NCI-H128 (cell line): Measurements from ENCODE around the gene BBS9.
"Not testable (repeated sequence)": the region's sequence is repeated elsewhere in the genome, so short reads cannot be mapped to it uniquely, and the experiment has no call there.

Experiments used
- DNase-seq: peaks from one replicate; lab custom pipeline; 2025; ENCODE audit not compliant: unreplicated experiment; lab: John Stamatoyannopoulos, UW

Gene BBS9

DNA sequence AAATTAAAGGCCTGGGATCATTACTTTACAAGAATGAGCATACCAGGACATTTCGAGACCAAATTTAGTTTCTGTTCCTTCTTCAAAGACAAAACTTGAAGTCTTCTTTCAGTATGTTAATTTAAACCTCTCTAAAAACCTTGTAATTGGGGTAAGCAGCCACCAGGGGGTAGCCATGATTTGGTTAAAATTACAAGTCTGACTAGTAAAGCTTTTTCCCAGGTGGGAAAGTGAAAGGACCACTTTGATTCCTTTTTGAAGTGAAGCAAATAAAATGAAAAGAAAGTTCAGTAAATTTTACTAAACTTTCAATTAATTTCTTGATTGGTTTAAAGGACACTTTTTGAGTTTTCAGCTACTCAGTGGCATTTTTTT lies 294.3 kb downstream of the BBS9 start:
- DNase-seq: no peak

DNA sequence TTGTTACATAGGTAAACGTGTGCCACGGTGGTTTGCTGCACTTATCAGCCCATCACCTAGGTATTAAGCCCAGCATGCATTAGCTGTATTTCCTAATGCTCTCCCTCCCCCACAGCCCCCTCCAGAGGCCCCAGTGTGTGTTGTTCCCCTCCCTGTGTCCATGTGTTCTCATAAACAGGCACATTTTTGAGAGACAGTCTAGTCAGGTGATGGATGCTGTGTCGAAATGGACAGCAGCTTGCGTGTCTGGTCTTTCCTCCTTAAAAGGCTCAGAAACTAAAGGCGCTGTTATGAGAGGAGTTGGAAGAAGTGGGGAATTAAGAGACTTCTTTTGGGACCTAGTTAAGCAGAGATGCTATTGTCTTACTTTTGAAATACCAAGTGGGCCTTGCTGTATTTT lies 296.0 kb downstream of the BBS9 start:
- no peak for DNase-seq

DNA sequence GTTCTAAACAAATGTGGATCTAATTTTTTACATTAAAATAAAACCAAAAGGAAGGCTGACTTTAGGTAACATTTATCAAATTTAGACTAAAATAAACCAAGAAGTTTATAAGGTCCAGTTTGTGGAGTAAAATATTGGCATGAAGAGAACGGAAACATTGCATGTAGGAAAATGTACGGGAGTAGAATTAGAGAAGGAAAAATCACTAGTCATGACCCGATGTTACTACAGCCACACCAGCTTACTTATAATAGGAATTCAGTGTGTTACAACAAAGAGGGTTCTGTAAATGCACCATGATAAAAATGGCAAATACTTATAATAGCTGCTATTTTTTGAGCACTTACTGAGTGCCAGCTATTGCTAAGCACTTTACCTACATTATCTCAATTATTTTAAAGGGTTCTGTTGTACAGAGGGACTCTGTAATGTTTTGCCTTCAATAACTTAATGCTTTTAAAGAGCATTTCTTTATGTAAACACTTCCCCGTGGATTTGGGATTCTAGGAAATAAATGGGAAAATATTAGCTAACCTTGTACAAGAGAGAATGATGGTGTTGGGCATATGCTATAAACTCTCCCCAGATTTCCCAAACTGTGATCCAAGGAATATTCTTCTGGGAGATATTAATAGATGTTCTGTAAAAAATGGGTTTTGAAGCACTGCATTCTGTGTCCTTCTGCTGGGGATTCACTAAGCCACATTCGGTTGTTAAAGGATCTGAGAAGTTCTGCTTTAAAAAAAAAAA lies 296.7 kb downstream of the BBS9 start:
- DNase-seq: no peak

DNA sequence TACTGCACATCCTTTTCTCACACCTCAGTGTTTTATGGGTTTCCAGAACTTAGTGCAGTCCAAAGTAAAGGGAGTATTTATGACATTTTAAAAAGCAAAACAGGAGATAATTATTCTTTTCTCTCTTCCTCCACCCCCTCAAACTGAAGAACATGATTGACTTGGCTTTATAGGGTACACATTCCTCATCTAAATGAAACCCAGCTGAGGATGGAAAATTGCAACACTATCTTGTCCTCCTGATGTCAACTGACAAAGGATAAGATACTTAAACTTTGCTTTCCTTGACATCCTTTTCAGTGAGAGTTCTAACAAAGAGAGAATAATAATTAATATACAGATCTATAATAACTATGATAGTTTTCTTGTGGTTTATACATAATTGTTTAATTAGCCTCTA lies 299.1 kb downstream of the BBS9 start:
- no peak for DNase-seq

DNA sequence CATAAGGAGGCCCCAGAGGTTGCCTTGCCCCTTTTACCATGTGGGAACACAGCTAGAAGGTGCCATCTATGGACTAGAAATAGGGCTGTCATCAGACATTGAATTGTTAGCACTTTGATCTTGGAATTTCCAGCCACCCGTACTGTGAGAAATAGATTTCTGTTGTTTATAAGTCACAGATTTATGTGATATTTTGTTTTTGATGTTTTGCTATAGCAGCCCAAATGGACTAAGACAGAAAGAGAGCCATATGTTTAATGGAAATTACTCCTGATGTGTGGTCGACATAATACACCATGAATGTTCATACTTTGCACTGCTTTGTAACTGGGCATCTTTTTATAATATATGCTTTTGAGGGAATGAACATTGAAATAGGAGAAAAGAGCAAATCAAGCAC lies 302.2 kb downstream of the BBS9 start:
- DNase-seq: no peak

DNA sequence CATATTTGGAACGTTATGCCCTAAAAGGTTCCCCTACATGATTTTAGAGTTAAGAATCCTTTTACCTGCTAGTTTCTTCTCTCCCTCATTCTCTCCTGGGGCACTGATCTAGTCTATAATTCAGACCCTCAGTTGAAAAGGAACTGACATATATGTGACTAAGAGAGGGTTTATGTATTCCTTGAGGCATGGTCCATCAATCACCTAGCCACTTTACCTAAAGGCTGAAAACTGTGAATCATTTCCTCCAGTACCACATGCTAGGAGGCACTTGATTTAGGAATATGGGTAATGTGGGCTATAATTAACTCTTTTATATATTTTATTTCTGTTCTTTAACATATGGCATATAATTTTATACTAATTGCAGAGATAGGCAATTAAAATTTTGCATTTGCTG lies 303.5 kb downstream of the BBS9 start:
- no peak for DNase-seq

DNA sequence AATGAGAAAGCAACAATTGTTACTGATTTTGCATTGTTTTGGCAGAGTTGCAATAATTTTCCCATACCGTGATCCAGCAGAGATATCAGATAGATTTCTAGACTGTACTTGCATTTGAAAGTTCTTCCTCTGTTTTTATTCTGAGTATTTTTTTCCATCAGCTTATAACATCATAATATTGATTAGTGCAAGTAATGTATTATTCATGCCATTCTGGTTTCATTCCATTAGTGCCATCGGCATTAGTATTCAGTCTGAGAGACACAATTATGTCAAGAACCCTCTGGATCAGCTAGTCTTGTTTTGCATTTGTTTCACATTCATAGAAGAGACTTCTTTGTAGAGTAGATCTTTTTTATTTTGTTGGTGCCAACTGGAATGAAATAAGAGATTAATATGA lies 304.0 kb downstream of the BBS9 start:
- DNase-seq: no peak

DNA sequence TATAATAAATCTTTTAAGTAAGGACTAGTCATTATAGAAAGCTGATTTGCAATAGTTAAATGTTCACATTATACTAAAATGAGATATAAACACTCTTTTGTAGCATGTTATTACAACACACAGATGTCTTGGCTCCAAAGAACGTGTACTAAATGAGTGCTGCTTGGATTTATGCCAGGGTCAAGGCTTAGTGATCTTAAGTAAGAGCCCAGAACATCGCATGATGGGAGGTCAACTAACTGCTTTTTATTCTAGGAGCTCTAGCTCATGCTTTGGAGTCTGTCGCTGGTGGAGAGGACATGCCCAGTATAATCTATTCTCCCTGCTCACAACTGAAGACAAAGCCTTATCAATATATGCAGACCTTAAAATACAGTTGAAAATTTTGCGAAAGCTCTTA lies 315.1 kb downstream of the BBS9 start:
- no peak for DNase-seq

DNA sequence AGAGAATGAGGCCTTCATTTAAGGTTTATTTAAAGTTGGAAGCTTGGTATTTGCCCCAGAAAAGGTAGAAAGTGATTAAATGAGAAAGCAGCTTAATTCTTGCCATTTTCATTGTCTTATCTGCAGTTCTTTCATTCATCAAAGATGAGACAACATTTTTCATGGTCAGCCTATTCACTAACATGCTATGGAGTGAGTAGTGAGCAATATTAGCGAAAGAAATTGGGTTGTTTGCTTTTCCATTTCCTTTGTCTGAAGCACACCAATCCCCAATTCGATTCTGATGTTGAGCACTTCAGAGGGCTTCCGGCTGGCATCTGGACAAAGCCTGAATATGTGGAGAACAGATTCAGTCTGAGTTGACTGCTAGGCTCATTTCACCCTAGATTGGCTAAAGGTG lies 317.2 kb downstream of the BBS9 start:
- peak; percentile 21 for DNase-seq

DNA sequence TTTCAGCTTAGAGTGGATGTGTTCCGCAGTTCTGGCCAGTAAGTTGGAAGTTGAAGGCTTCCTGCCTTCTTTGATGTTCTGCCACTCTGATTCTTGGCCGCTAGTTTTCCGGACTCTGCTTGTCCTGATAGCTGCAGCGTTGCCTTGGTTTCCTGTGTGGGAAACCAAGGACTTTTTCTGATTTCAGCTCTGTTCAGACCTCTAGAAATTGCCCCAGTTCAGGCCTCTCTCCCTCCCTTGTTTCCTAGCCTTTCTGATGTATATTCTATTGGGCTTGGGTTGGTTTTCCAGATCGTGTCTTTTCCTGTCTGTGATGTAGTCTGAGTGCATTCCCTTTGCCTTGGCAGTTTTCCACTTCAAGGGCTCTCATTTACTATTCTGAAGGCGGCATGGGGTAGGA lies 318.7 kb downstream of the BBS9 start:
- no peak for DNase-seq

DNA sequence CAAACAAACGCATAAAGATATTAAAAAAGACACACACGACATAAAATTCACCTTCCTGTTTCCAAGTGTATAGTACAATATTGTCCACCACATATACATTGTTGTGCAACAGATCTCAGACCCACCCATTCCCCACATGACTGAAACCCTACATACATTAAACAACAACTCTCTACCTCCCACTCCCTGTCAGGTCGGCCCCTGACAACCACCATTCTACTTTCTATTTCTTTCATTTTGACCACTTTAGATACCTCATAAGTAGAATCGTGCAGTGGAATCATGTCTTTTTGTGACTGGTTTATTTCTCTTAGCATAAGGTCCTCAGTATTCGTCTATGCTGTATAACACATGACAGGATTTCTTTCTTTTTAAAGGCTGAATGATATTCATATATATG lies 320.5 kb downstream of the BBS9 start:
- DNase-seq: no peak

DNA sequence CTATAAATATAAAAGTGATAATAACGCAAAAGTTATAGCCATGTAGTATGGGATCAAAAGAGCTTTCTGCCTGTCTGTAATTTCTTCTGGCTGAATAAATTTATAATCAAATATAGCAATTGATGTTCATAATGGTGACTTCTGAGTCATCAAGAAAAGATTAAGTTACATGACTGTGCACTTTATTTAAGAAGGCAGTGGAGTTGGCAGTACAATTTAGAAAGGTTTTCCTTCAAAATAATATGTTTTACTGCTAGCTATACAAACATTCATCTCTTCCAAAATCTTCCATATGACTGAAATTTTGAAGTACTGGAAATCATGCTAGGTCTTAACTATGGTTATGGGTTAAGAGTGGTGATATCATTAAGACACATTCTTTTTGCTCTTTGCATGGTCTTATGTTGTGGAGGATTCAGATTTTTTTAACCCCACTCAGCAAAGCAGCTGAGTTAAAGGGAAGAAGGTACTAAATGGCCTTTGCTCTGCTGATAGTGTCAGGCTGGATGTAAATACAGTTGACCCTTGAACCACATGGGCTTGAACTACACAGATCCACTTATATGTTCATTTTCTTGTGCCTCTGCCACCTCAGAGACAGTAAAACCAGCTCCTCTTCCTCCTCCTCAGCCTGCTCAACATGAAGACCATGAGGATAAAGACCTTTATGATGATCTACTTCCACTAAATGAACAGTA lies 323.6 kb downstream of the BBS9 start:
- no peak for DNase-seq

DNA sequence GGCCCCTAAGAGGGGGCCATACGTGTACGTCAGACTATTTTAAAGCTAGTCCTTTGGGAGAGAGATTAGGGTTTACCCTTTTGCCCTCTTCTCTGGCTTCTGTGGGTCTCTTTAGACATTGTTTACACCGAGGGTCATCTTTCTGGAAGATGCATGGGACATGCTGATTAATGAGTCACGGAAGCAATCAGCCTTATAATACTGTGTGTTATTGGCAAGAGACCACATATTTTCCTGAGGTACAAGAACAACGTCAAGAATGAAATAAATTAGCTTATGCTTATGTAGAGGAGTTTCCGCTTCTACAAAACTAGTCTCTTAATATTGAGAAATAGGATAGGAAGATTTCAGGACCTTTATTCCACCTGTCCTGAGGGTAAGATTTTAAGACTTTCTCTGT lies 327.7 kb downstream of the BBS9 start:
- DNase-seq: no peak

DNA sequence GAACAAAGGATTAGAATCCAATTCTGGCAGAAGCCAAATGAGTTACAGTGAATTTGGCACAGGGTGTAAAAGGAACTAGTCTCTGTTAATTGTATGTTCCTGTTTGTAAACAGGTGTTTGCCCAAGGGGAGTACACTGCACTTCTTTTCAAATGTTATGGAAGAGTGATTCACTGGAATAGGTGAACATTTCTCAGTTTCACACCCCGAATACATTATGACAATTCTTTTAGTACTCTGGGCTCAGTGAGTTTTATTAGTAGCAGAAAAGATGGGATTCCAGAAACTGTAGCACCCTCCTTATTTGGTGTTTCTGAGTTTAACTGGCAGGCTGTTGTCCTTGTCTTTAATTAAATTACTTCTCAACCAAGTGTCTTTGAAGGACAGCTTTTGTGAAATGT lies 329.2 kb downstream of the BBS9 start:
- DNase-seq: no peak

DNA sequence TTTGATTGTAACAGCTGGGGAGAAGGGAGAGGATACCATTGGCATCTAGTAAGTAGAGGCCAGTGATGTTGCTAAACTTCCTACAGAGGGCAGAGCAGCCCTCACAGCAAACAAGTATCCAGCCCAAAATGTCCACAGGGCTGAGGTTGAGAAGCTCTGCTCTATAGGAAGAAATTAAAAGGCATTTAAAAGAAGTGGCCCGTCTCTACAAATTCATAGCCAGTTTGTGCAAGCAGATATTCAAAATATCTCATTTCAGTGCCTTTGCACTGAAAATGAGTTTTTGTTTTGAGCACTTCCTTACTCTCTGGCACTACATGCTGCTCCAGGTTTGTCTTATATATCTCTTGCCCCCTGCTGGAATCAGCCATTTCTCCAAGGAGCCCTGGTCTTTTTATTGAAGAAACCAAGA lies 330.0 kb downstream of the BBS9 start:
- DNase-seq: no peak

DNA sequence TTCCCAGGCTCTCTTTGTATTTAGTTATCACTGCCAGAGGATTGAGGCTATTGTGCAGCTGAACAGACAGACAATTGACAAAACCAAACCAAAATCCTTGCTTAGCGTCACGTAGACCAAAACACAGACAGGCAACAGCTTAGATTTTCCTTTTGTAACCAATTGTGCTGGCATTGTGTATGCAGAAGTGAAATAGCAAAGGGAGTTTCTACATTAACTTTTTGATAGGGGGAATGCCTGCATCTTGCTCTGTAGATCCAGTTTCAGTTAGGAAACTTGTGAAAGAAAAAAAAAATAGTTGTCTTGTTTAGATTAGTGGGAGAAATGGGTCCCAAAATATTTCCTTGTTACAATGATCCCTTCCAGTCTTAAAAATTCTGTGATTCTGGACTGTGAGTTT lies 333.8 kb downstream of the BBS9 start:
- DNase-seq: no peak

DNA sequence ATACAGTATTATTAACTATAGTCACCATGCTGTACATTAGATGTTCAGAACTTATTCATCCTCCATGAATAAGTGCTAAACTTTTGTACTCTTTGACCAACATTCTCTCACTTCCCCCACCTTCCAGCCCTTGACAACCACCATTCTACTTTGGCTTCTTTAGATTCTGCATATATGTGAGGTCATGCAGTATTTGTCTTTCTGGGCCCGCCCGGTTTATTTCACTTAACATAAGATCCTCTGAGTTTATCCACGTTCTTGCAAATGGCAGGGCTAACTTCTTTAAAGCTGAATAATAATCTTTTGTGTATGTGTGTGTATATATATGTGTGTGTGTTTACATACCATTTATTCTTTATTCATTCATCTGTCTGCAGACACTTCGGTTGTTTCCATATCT lies 336.8 kb downstream of the BBS9 start:
- no peak for DNase-seq

DNA sequence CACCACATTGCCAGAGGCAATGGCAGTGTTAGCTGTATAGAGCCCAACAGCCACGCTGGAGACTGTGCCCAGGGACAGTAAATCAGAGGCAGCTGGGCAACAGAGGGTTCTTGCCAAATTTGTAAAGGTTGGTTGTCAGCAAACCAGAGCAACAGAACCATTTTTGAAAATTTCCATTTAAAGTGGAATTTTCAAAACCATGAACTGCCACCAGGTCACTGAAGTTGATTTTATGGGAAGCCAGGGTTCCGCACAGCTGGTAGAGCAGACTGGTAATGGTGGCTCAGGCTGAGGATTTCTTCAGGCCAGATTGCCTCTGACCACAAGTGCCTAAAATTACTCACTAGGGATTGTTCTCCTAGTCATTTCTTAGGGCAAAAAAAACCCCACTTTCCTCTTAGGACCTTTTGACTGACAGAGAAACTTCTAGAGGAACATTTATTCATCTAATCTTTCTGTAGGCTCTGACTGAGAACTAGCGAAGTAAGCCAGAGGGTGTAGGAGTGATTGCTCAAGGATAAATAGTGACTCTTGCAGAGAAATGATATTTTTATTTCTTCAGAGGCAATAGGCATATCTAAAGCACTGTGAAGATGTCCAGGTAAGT lies 342.4 kb downstream of the BBS9 start:
- no peak for DNase-seq

DNA sequence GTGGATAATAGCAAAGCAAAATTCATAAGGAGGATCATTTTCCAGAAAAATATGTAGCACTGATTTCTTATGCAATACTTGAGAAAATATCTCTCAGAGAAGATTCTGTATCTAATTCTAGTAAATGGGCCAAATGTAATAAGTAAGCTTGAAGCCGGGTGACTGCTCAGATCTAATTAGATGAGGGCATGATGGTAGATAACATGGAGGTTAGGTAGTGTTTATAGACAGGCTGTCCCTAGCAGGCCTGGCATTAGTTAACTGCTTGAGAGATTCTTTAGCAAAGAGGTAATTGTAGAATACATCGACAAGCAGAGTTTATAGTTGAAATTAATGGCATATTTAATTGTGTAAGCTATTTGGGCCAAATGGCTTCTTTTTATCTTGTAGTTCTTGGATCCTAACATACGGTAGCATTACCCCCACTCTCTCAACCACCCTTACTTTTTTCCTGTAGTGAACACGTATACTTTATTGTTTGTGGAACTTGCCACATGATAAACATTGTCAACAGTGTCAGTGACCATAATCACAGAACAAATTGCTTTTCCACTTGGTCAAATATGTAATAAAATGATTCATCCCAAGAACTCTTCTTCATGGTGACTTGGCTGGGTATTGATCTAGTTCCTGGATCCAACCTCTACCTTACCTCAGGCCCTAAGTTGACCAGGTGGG lies 343.1 kb downstream of the BBS9 start:
- DNase-seq: no peak

DNA sequence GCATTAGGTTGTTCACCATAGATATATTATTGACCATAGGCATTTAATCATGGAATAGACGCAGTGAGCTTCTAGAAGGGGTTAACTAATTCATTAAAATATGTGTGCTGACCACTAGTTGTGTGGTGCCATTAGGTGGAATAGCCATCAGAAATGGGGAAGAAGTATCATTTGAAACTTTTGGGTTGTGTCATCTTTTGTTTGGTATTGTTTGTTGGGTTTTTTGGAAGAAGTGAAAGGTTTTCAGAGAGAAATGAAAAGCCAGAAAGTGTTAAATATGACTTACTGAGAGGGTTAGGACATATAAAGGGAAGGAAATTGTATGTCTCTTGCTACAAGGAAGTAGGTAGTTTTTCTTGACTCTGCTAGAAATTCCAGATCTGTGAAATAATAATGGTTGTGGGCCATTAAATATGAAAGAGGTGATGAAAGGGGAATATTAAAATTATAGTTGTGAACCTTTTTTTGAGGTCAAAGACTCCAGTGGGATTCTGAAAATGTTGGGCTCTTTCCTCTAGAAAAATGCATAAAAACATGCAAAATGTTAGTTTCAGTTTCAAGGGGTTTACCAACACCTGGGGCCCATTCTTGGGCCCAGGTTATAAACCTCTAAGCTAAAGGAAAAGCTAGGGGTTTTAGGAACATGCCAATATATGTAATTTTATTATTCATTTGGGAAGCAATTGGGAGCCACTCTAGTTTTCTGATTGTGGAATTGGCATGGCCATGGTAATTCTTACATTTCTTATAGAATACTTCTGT lies 348.5 kb downstream of the BBS9 start:
- no peak for DNase-seq

DNA sequence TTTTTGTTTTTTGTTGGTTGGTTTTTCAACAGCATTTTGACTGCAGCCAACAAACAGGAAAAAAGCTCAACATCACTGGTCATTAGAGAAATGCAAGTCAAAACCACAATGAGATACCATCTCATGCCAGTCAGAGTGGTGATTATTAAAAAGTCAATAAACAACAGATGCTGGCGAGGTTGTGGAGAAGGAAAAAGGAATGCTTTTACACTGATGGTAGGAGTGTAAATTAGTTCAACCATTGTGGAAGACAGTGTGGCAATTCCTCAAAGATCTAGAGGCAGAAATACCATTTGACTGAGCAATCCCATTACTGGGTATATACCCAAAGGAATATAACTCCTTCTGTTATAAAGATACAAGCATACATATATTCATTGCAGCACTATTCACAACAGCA lies 355.1 kb downstream of the BBS9 start:
- not testable (repeated sequence) for DNase-seq
